Mesendoderm (in vitro differentiated cells): Measurements from ENCODE around the gene TTC39A.

Source experiments
- DNase-seq: peaks from one replicate; pipeline ENCODE4 v3.0.0; 2013
- H2AK5ac ChIP-seq: 2 replicates; pipeline ENCODE4 v1.6.1; 2013; ENCODE audit warnings: low read length, inconsistent platforms
- H2BK120ac ChIP-seq: 2 replicates; pipeline ENCODE4 v1.6.1; 2013; ENCODE audit warnings: low read depth, mild to moderate bottlenecking, low read length, moderate library complexity, mixed read lengths
- H2BK15ac ChIP-seq: replicated peaks from 2 replicates; pipeline ENCODE4 v1.6.1; 2013; ENCODE audit warnings: low read depth, mild to moderate bottlenecking, moderate library complexity
- H2BK5ac ChIP-seq: 2 replicates; pipeline ENCODE4 v1.6.1; 2013; ENCODE audit warnings: low read length, inconsistent platforms
- H3K18ac ChIP-seq: 2 replicates; pipeline ENCODE4 v1.6.1; 2013; ENCODE audit warnings: mild to moderate bottlenecking, low read length, mixed read lengths
- H3K23ac ChIP-seq: one replicate; pipeline ENCODE4 v1.6.1; 2013; ENCODE audit warnings: low read length
- H3K27ac ChIP-seq: 2 replicates; pipeline ENCODE4 v1.5.1; 2013; ENCODE audit warnings: low read depth, mild to moderate bottlenecking, inconsistent platforms, low read length, moderate library complexity
- H3K27me3 ChIP-seq: 2 replicates; pipeline ENCODE4 v1.6.1; 2013; ENCODE audit warnings: low read length, control low read depth, mild to moderate bottlenecking, inconsistent platforms; ENCODE audit not compliant: insufficient read depth, poor library complexity
- H3K36me3 ChIP-seq: 2 replicates; pipeline ENCODE4 v1.6.1; 2013; ENCODE audit warnings: low read length, inconsistent platforms; ENCODE audit not compliant: control insufficient read depth, insufficient read depth
- H3K4ac ChIP-seq: one replicate; pipeline ENCODE4 v1.6.1; 2013; ENCODE audit warnings: low read depth, mild to moderate bottlenecking, low read length, moderate library complexity
- H3K4me1 ChIP-seq: 2 replicates; pipeline ENCODE4 v1.6.1; 2013; ENCODE audit warnings: low read depth, low read length, inconsistent platforms; ENCODE audit not compliant: control insufficient read depth
- H3K4me2 ChIP-seq: 2 replicates; pipeline ENCODE4 v1.6.1; 2013; ENCODE audit warnings: low read length
- H3K4me3 ChIP-seq: 2 replicates; pipeline ENCODE4 v1.5.1; 2013; ENCODE audit warnings: mild to moderate bottlenecking, low read length
- H3K56ac ChIP-seq: one replicate; pipeline ENCODE4 v1.6.1; 2013; ENCODE audit warnings: low read length
- H3K79me1 ChIP-seq: 2 replicates; pipeline ENCODE4 v1.6.1; 2013; ENCODE audit warnings: low read length, inconsistent platforms
- H3K79me2 ChIP-seq: 2 replicates; pipeline ENCODE4 v1.6.1; 2013; ENCODE audit warnings: mild to moderate bottlenecking, low read length; ENCODE audit not compliant: control insufficient read depth, insufficient read depth
- H3K9ac ChIP-seq: 2 replicates; pipeline ENCODE4 v1.6.1; 2013; ENCODE audit warnings: low read length, inconsistent platforms
- H4K5ac ChIP-seq: one replicate; pipeline ENCODE4 v1.6.1; 2013; ENCODE audit warnings: low read length
- H4K8ac ChIP-seq: one replicate; pipeline ENCODE4 v1.6.1; 2013; ENCODE audit warnings: low read depth, mild to moderate bottlenecking, control low read depth, low read length, moderate library complexity
- WGBS: extraction: QIAGEN DNeasy Blood & Tissue Kit; methylation state at CpG from one replicate; pipeline ENCODE4 v1.1.7; 2013; ENCODE audit warnings: low lambda C conversion rate, missing lambda C conversion rate; ENCODE audit not compliant: insufficient coverage; ENCODE audit errors: extremely low coverage; 5-methylcytosine and 5-hydroxymethylcytosine counted together

The TTC39A gene

DNA sequence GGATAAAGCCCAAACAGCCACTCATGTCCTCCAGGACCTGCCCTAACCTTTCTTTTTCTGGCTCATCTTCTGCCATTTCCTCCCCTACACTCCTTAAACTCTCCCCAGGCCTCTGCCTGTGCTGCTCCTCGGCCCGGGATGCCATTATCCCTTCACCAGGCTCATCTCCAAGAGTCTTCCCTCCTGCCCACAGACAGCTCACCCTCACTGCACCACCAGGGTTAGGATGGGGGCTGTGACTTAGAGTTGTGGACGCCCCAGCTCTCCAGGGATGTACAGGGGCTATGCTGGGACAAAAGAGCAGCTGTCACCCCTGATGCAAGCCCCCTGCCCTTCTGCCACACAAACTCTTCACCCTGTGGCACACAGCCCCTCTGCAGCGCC, 32.0 kb downstream of the TTC39A start:
- no peaks in the 10 kb centered on the region for H3K27me3 ChIP-seq
- H3K27ac ChIP-seq: no peak overlapping the region
- H2BK15ac ChIP-seq: no peak overlapping the region
- H3K4me3 ChIP-seq: no peak overlapping the region
- no peaks in the 10 kb centered on the region for H3K79me2 ChIP-seq
- no peak overlapping the region for H3K4me2 ChIP-seq
- no peak overlapping the region for H4K5ac ChIP-seq
- no peak for DNase-seq
- H4K8ac ChIP-seq: no peak overlapping the region
- H3K4ac ChIP-seq: no peak overlapping the region
- H2BK5ac ChIP-seq: no peak overlapping the region
- H3K36me3 ChIP-seq: no peaks in the 10 kb centered on the region
- no peak overlapping the region for H3K18ac ChIP-seq
- H3K79me1 ChIP-seq: no peaks in the 10 kb centered on the region
- no CpG with 5 or more reads among the region's 4 CpGs for WGBS
- H3K9ac ChIP-seq: no peak overlapping the region
- no peak overlapping the region for H3K23ac ChIP-seq
- no peak overlapping the region for H2AK5ac ChIP-seq
- peaks cover 2% of the 10 kb centered on the region for H3K4me1 ChIP-seq
- no peak overlapping the region for H3K56ac ChIP-seq
- no peak overlapping the region for H2BK120ac ChIP-seq

DNA sequence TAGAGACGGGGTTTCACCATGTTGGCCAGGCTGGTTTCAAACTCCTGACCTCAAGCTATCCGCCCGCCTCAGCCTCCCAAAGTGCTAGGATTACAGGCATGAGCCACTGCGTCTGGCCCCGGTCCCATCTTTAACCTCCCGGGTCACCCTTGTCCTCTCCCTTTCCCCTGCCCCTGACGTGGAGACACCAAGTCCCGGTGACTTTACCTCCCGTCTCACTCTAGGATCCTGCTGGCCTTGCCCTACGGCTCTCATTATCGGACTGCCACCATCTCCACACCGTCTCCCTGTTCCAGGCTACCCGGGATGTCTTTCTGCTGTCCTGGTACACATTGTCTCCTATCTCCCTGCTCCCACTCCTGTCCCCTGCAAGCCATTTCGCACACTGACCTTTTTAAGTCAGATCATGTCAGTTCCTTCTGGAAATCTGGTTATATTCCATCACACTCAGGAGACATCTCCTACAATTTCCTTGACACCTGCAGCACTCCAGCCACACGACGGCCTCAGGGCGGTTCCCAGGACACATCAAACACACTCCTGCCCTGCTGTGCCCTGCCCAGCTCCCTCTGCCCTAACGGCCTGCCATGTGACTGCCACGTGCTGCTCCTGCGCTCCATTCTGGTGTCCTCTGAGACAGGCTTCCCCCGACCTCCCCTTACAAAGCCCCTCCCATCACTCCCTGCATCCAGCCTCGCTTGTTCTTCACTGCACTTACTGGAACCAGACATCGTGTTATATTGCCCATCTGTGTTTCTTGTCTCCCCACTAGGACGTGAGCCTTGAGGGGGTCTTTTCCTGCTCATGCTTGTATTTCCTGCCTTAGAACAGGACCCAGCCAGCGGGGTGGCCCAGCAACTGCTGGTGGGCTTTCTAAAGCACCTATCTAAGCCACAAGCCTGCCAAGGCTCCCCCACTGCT, 32.7 kb downstream of the TTC39A start:
- no peak overlapping the region for H3K4me2 ChIP-seq
- peak overlapping the region; percentile 93 for H2AK5ac ChIP-seq
- no peak overlapping the region for H2BK120ac ChIP-seq
- no peaks in the 10 kb centered on the region for H3K79me2 ChIP-seq
- H2BK5ac ChIP-seq: no peak overlapping the region
- H3K79me1 ChIP-seq: no peaks in the 10 kb centered on the region
- no peak overlapping the region for H3K4ac ChIP-seq
- no peak overlapping the region for H3K27ac ChIP-seq
- no peak overlapping the region for H3K18ac ChIP-seq
- no peak overlapping the region for H3K4me3 ChIP-seq
- H3K56ac ChIP-seq: peak overlapping the region; percentile 70
- DNase-seq: no peak
- no peak overlapping the region for H2BK15ac ChIP-seq
- H3K27me3 ChIP-seq: no peaks in the 10 kb centered on the region
- no peak overlapping the region for H4K5ac ChIP-seq
- H3K36me3 ChIP-seq: no peaks in the 10 kb centered on the region
- H3K9ac ChIP-seq: no peak overlapping the region
- H3K23ac ChIP-seq: no peak overlapping the region
- no peak overlapping the region for H4K8ac ChIP-seq
- H3K4me1 ChIP-seq: peaks cover 2% of the 10 kb centered on the region
- no CpG with 5 or more reads among the region's 25 CpGs for WGBS

DNA sequence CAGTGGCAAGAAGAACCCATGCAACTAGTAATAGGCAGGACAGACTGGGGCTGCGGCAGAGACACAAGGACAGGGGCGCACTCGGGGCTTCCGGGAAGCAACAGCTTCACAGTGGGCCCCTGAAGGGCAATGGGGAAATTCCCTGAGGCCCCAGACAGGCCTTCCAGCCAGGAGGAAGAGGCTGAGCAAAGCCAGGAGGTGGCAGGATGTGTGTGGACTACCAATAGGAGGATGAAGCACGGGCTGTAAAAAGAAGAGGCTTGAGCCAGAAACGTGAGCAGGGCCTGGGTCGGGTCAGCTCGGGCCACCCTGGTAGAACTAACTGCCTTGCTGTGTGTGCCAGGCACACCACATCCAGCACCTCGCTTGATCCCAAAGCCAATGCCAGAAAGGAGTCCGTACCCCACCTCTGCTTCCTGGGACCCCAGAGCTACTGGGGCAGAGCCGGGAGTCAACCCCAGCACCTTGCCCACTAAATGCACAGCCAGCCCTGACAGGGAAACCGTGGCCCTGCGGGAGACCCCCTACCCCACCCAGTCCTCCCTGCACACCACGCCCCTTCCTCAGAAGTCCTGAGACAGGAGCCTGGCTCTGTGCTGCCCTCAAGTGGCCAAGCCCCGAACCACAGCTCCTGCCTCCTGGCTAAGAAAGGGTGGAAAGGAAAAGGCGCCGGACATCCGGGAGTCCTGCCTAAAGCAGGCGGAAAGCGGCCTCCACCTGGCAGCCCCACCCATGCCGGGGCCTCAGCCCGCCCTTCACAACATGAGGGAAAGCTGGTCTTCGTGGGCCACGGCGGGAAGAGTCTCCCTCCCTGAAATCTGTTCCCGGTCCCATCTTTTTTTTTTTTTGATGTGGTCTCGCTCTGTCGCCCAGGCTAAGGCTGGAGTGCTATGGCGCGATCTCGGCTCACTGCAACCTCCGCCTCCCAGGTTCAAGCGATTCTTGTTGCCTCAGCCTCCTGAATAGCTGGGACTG, 33.7 kb downstream of the TTC39A start:
- Histone ChIP-seq H3K79me2 (no peaks in the 10 kb centered on the region), H3K27ac (no peak overlapping the region)

DNA sequence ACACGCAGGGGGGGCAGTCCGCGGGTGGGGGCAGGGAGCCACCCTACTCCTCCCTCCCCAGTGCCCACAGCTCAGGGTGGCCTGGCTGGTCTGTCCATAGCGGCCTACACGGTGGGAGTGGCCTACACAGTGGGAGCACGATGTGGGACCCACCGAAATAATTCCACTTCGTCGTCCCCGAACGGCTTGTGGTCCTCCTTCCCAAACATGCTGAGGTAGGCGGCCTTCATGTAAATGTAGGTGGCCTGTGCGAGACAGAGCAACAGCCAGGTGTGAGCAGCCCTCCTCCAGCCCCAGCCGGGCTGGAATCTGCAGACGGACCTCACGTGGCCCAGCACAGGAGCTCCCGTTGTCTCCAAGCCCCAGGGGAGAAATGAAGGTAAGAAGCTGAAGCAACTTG, 34.4 kb downstream of the TTC39A start:
- Histone ChIP-seq H3K4me1 (peaks cover 2% of the 10 kb centered on the region), H3K79me1 (no peaks in the 10 kb centered on the region), H3K79me2 (no peaks in the 10 kb centered on the region), H3K9ac (no peak overlapping the region), H2BK15ac (no peak overlapping the region), H4K8ac (no peak overlapping the region), H3K4me3 (no peak overlapping the region), H3K36me3 (no peaks in the 10 kb centered on the region), H3K4ac (no peak overlapping the region), H3K18ac (no peak overlapping the region), H2BK5ac (no peak overlapping the region), H2BK120ac (no peak overlapping the region), H3K27me3 (no peaks in the 10 kb centered on the region), H4K5ac (peak overlapping the region; percentile 50), H2AK5ac (no peak overlapping the region), H3K56ac (no peak overlapping the region), H3K4me2 (no peak overlapping the region), H3K23ac (no peak overlapping the region), H3K27ac (no peak overlapping the region)
- no peak for DNase-seq
- WGBS: no CpG with 5 or more reads among the region's 17 CpGs

More for the DNA sequence above, 33.7 kb downstream of the TTC39A start:
- Histone ChIP-seq H3K56ac (peak overlapping the region; percentile 70), H2BK5ac (no peak overlapping the region), H3K4me2 (no peak overlapping the region), H4K8ac (no peak overlapping the region), H3K4me3 (no peak overlapping the region), H3K4me1 (peaks cover 2% of the 10 kb centered on the region), H3K27me3 (no peaks in the 10 kb centered on the region), H2AK5ac (no peak overlapping the region), H3K23ac (no peak overlapping the region), H3K9ac (peak overlapping the region; percentile 23), H3K4ac (no peak overlapping the region), H2BK15ac (no peak overlapping the region), H2BK120ac (no peak overlapping the region), H3K18ac (no peak overlapping the region), H3K36me3 (no peaks in the 10 kb centered on the region), H4K5ac (no peak overlapping the region), H3K79me1 (no peaks in the 10 kb centered on the region)
- peak; percentile 92 for DNase-seq
- no CpG with 5 or more reads among the region's 33 CpGs for WGBS

DNA sequence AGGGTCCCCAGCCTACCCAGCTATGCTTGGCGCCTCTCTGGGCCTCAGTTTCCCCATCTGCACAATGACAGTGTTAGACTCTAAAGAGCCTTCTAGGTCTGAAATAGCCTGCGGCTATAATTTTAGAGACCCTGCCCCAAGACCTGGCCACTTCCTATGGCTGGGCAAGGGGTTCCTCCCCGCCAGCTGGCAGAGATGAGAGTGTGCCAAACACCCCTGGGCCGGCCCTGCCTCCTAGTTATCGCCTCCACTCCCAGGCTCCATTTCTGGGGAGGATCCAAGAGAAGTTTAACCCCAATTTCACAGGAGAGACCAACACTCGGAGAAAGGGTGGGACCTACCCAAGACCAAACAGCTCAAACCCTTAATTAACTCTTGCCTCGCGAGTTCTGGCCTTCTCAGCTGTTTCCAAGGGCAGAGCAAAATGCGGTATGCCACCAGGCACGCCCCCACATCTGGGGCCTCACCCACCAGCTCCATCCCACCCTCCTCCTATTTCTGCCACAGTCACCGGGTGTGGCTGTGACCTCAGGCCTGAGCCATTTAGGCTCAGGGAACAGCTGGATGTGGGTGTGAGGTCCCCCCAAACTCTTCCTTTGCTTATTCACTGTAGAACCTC, 35.7 kb downstream of the TTC39A start:
- no peak overlapping the region for H2BK15ac ChIP-seq
- H2BK120ac ChIP-seq: no peak overlapping the region
- H3K79me1 ChIP-seq: no peaks in the 10 kb centered on the region
- no peak overlapping the region for H3K56ac ChIP-seq
- no peak for DNase-seq
- H3K4me3 ChIP-seq: no peak overlapping the region
- no peak overlapping the region for H4K5ac ChIP-seq
- no peaks in the 10 kb centered on the region for H3K27me3 ChIP-seq
- peaks cover 2% of the 10 kb centered on the region for H3K4me1 ChIP-seq
- no peak overlapping the region for H4K8ac ChIP-seq
- H3K23ac ChIP-seq: no peak overlapping the region
- H2BK5ac ChIP-seq: no peak overlapping the region
- no peaks in the 10 kb centered on the region for H3K79me2 ChIP-seq
- no peak overlapping the region for H3K9ac ChIP-seq
- H2AK5ac ChIP-seq: no peak overlapping the region
- H3K18ac ChIP-seq: no peak overlapping the region
- no peak overlapping the region for H3K27ac ChIP-seq
- H3K36me3 ChIP-seq: no peaks in the 10 kb centered on the region
- H3K4ac ChIP-seq: no peak overlapping the region
- WGBS: no CpG with 5 or more reads among the region's 11 CpGs
- no peak overlapping the region for H3K4me2 ChIP-seq
